Right atrium auricular region (tissue), 2 donors: Measurements from ENCODE around the gene LTBP4. TPM values are rescaled to one million over a fixed set of nuclear protein-coding genes. Genes with fewer than 3 reads are reported as not detected.
A peak's percentile ranks its signal among the peaks of the same experiment; 100 is the strongest.

ENCODE experiments used
- DNase-seq: peaks from one replicate; pipeline ENCODE4 v3.0.0-alpha.2; 2019; ENCODE audit warnings: low spot score
- H3K27ac ChIP-seq, 2 donors: fragments of 200-600 bp; sonication (generic); 1 replicate in 1 of 2; 2 replicates in 1 of 2; pipeline ENCODE4 v1.5.1; 2016 to 2019
- H3K27me3 ChIP-seq, 2 donors: fragments of 200-600 bp; sonication (generic); one replicate each; pipeline versions ENCODE4 v1.5.1 to v1.6.0; 2017 to 2019
- H3K36me3 ChIP-seq: fragments of 200-600 bp; sonication (generic); one replicate; pipeline ENCODE4 v1.5.1; 2016
- H3K4me1 ChIP-seq, 2 donors: fragments of 200-600 bp; sonication (generic); one replicate each; pipeline versions ENCODE4 v1.5.1 to v1.6.0; 2017 to 2019
- H3K4me3 ChIP-seq, 2 donors: fragments of 200-600 bp; sonication (generic); 1 replicate in 1 of 2; 2 replicates in 1 of 2; pipeline ENCODE4 v1.5.1; 2017 to 2019; ENCODE audit warnings: mild to moderate bottlenecking in 1 of 2, moderate library complexity in 1 of 2
- H3K9me3 ChIP-seq, 2 donors: fragments of 200-600 bp; sonication (generic); one replicate each; pipeline ENCODE4 v1.5.1; 2019
- CTCF ChIP-seq, 2 donors: fragments of 200-600 bp; sonication (generic); IDR thresholded peaks; one replicate each; pipeline ENCODE4 v1.5.1; 2019; ENCODE audit warnings: antibody characterized with exemption in 2 of 2
- total RNA-seq, 2 donors: library from RNA; depleted of rRNA; stranded (reverse); fragments of >200 nt; gene quantifications; one replicate each; pipeline ENCODE4 v1.1.0, GENCODE V29; 2016

Gene LTBP4
- total RNA-seq, 2 donors from 2014 or later, result 152 to 257 TPM

DNA sequence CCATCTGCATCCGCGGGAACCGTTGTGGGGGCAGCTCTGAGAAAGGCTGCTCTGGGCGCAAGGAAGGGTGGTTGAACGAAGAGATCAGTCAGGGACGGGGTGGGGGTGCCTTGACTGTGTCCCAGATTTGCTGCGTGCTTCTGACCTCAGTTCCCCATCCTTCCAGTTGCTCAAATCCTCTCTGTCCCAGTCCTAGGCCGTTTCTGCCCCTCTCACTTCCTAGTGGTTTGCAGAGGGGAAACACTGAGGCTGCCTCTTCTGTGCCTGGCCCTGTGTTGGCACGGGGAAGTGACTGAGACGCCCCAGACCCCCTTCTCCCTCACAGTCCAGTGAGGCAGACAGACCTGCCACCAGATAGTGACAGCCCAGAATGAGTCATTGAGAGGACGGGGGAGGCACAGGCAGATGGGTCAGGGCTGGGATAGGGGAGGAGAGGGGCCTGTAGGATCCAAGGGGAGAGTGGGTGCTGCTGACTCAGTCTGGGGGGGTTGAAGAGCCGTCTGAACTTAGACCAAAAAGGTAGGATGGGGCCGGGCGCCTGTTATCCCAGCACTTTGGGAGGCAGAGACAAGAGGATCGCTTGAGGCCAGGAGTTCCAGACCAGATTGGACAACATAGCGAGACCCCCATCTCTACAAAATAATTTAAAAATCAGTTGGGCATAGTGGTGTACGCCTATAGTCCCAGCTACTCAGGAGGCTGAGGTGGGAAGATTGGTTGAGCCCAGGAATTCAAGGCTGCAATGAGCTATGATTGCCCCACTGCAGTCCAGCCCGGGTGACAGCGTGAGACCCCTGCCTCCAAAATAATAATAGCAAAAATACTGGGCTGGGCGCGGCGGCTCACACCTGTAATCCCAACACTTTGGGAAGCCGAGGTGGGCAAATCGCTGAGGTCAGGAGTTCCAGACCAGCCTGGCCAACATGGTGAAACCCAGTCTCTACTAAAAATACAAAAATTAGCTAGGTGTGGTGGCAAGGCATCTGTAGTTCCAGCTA is 62.8 kb downstream of the LTBP4 start:
- Histone ChIP-seq H3K27ac (peak overlapping the region; percentile 87 to 89), H3K9me3 (no peaks in the 10 kb centered on the region), H3K27me3 (no peaks in the 10 kb centered on the region), H3K4me1 (peaks cover 0 to 13% of the 10 kb centered on the region in 2 donors), H3K4me3 (peak overlapping the region; percentile 53 to 74), H3K36me3 (peaks cover 20% of the 10 kb centered on the region)
- TF ChIP-seq CTCF (IDR thresholded peaks at IDR 0.05), result no peak
- no peak for DNase-seq

DNA sequence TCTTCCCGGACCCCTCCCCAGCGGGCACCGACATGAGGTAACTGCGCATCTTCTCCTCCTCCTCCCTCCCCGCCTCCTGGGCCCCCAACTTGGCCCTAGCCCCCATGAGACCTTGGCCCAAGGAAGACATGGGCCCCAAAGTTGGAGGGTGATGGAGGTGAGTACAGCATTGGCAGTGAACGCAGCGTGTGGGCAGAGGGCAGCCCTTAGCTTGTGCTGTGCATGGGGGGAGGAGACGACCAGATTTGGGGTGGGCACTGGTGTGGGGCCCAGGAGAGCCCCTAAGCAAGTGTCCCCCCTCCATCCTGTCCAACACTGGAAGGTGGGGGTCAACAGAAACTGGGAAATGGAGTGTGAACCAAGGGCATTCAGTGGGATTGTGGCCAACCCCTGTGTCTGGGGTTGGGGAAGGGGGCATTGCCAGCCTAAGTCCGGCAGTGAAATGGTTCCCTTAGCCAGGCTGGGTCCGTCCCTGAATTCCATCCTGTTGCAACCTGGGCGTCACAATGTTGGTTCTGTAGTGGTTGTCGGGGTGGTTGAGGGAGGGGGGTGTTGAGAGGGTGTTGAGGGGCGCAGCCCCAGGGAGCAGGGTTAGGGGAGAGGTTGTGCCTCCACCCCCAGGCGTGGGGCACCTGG is 65.8 kb downstream of the LTBP4 start:
- no peak overlapping the region for H3K4me3 ChIP-seq
- DNase-seq, result no peak
- peaks cover 0 to 13% of the 10 kb centered on the region in 2 donors for H3K4me1 ChIP-seq
- TF ChIP-seq CTCF (IDR thresholded peaks at IDR 0.05), result no peak
- peak overlapping the region in 1 of 2 donors; percentile 18 for H3K27ac ChIP-seq
- H3K27me3 ChIP-seq, result no peaks in the 10 kb centered on the region
- no peaks in the 10 kb centered on the region for H3K9me3 ChIP-seq
- peaks cover 46% of the 10 kb centered on the region for H3K36me3 ChIP-seq

GRCh38 chr19:40667602-40668001 is 66.4 kb downstream of the LTBP4 start:
- Histone ChIP-seq H3K36me3 (peaks cover 52% of the 10 kb centered on the region), H3K4me3 (no peak overlapping the region), H3K27ac (no peak overlapping the region), H3K27me3 (no peaks in the 10 kb centered on the region), H3K4me1 (peaks cover 0 to 9% of the 10 kb centered on the region in 2 donors), H3K9me3 (no peaks in the 10 kb centered on the region)
- TF ChIP-seq CTCF (IDR thresholded peaks at IDR 0.05), result no peak
- DNase-seq, result no peak

- H3K4me3 ChIP-seq, result no peak overlapping the region
- H3K36me3 ChIP-seq, result peaks cover 67% of the 10 kb centered on the region
- no peak overlapping the region for H3K27ac ChIP-seq
- no peaks in the 10 kb centered on the region for H3K9me3 ChIP-seq
- H3K4me1 ChIP-seq, result no peaks in the 10 kb centered on the region
- no peak for TF ChIP-seq CTCF (IDR thresholded peaks at IDR 0.05)
- no peaks in the 10 kb centered on the region for H3K27me3 ChIP-seq
- no peak for DNase-seq
Observed at GRCh38 chr19:40668991-40669614, 67.9 kb downstream of the LTBP4 start.

GRCh38 chr19:40671404-40671803 is 70.2 kb downstream of the LTBP4 start:
- no peaks in the 10 kb centered on the region for H3K27me3 ChIP-seq
- H3K9me3 ChIP-seq, result no peaks in the 10 kb centered on the region
- peaks cover 83% of the 10 kb centered on the region for H3K36me3 ChIP-seq
- peak overlapping the region; percentile 52 to 70 for H3K27ac ChIP-seq
- no peak for TF ChIP-seq CTCF (IDR thresholded peaks at IDR 0.05)
- no peak overlapping the region for H3K4me3 ChIP-seq
- no peaks in the 10 kb centered on the region for H3K4me1 ChIP-seq
- no peak for DNase-seq
